ENCODE data around the gene MRPS7.
A peak's percentile ranks its signal among the peaks of the same experiment; 100 is the strongest.

The MRPS7 gene

DNA sequence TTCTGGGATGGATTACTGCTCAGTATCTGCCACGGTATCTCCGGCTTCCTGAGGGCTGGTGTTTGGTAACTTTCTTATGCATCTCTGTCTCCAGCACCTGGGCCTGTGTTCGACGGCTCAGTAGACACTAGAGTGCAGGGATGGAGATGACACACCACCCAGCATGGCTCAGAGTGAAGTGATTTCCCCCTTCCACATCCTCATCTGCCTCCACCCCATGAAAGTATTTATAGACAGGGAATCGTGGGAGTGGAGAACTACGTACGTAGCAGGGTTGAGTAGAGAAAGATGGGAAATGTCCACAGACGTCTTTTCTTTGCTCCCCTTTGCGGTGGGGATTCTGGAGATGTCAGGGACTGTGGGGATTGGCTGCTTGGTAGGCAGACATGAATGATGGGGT lies 39.4 kb downstream of the MRPS7 start:
- intact Hi-C loops (cut with DNase I) = no loop called here
- DNase-seq = no peak

DNA sequence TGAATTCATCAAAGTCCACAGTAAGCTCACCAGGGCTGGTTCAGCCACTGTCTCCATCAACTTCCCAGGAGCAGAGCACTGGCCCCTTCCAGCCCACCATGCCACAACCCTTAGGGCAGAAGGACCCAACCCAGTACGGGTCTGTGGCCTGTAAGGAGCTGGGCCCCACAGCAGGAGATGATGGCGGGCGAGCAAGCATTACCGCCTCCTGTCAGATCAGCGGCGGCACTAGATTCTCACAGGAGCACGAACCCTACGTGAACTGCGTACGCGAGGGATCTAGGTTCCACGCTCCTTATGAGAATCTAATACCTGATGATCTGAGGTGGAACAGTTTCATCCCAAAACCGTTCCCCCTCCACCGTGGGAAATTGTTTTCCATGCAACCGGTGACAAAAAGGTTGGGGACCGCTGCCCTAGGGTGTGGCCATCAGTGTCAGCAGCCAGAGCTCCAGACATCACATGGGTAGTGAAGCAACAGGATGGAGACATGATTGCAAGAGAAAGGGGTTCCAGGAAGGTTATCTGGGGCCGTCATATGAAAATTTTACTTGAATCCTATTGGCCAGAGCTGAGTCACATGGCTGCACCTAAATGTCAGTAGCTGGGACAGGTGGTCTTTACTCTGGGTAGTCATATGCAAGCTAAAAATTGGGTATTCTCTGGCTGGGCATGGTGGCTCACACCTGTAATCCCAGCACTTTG lies 40.0 kb downstream of the MRPS7 start:
- no peak for DNase-seq
- intact Hi-C loops (cut with DNase I) = no loop called here

DNA sequence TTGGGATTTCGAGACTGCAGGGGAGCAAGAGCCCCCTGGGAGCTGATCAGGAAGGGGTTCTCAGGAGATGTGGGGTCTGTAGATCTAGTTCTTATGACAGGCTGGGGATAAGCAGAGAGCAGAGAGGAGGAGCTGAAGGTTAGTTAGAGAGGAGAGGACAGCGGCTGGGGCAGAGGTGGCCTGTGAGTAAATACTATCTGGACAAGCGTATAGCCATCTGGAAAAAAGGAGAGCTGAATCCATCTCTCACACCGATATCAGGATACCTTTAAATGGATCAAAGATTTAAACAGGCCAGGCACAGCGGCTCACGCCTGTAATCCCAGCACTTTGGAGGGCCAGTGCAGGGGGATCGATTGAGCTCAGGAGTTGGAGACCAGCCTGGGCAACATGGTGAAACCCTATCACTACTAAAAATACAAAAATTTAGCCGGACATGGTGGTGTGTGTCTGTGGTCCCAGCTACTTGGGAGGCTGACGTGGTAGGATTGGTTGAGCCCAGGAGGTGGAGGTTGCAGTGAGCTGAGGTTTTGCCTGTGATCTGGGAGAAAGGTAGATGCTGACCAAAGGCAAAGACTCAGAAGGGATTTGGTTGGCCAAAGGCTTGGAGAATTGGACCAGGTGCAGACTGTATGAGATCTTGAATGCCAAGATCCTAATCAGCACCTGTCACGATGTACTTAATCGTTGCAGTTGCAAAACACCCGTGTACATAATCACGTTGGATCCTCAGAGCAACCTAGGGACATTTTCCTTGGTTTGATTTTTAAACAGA lies 46.5 kb downstream of the MRPS7 start:
- no peak for DNase-seq
- intact Hi-C loops (cut with DNase I) = no loop called here

DNA sequence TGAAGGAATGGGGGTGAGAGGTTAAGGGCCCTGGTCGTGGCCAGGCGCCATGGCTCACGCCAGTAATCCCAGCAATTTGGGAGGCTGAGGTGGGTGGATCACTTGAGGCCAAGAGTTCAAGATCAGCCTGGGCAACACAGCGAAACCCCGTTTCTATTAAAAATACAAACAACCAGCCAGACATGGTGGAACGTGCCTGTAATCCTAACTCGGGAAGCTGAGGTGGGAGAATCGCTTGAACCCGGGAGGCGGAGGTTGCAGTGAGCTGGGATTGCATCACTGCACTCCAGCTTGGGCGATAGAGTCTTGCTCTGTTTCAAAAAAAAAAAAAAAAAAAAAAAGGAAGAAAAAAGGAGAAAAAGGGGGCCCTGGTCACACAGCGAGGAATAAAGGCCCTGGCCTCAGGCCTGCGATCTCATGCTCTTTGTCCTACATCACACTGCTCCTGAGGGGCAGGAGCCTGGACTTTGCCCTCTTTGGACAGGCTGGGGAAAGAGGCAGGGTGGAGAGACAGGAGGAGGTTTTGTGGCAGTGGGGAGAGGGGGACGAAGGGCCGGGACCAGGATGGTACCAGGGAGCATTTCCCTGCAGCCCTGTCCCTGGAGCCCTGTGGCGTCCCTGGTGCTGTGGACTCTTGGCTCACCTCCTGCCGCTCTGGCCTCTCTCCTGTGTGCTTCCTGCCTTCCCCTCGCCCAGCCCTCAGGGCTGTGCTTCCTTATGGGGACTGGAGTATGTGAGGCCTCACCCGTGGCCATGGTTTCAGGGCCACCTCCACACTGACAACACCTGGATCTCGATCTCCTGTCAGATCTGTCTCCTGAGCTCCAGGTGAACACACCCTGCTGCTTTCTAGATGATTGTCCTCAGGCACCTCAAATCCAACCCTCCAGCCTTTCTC lies 47.3 kb downstream of the MRPS7 start:
- intact Hi-C loops (cut with DNase I) = no loop called here
- peak in 1 of 10 donors; percentile 84 for DNase-seq

DNA sequence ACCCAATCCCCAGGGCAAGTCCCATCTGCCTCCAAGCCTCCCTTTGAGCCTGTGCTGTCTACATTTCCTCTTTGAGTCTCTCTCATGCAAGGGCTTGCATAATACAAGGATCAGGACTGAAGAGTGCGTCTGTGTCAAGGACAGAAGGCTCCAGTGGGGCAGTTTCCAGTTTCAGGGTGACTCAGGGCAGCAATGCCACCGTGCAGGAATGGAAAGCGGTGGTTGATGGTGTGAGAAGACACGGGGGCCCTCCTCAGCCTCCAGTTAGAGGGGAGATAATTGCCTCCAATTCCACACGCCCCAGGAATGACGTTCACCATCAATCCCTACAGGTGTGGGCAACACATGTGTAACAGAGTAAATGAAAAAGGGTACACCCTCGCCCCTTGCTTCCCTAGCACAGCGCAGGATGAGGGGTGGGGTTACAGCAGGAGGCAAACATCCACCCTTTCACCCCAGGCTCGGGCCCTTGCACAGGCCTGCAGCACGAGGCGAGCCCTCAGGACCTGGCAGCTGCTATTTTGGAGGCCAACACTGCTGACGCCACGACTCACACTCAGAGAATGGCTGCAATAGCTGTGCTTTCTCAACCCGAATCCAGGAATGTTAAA lies 52.4 kb downstream of the MRPS7 start:
- intact Hi-C loops (cut with DNase I) = no loop called here
- DNase-seq = peak in 3 of 10 donors; percentile 20 to 85 (median 60)

DNA sequence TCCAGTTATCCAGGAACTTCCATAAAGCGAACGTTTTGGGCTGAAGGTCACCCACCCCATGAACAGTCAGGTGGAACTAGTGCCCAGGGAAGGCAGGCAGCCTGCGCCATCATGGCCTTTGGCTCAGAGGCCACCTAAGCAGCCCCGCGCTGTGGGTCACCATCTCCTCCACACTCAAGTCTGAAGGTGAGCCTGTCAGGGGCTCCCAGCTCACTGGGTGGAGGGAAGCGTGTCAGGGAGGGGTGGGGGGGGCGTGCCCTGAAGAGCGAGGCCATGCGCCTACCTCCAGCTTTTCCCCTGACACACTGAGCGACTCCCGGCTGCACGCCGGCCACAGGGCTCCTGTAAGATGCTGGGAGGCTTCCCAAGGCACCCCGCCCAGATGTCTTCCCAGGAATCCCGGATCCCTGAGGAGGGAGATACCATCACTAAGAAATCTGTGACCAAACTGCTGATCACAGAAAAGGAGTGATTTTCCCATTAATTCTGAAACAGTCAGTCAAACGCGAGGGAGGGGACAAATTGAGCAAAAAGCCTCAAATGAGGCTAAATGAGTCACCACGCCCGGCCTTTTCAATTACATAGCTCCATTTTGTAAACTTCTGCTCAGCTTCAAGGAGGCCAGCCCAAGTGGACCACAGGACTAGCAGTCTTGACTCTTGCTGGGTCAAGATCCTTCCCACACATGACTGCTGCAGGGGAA lies 54.0 kb downstream of the MRPS7 start:
- intact Hi-C loops (cut with DNase I) = no loop called here
- peak in 2 of 10 donors; percentile 44 to 72 for DNase-seq
